HEK293T (cell line): ENCODE measurements around the gene ANAPC15.

Experiments
- CTCF ChIA-PET: fragments of 350-600 bp; formaldehyde crosslinking; extraction: SDS; loops from one replicate; lab custom pipeline; 2021; ENCODE audit warnings: antibody characterized with exemption, inconsistent platforms; lab: Yijun Ruan, JAX
- POLR2A ChIA-PET: fragments of 350-600 bp; formaldehyde crosslinking; extraction: SDS; loops from one replicate; lab custom pipeline; 2020; ENCODE audit warnings: antibody characterized with exemption, inconsistent platforms; lab: Yijun Ruan, JAX
- DNase-seq: peaks from one replicate; pipeline ENCODE4 v3.0.0; 2012; ENCODE audit warnings: mixed read lengths; ENCODE audit errors: extremely low spot score
- ARNT ChIP-seq: fragments of 450-650 bp; IDR thresholded peaks from 2 replicates; pipeline ENCODE4 v1.6.1; 2017; ENCODE audit warnings: mild to moderate bottlenecking
- BHLHE40 ChIP-seq: fragments of 450-650 bp; IDR thresholded peaks from 2 replicates; pipeline ENCODE4 v1.6.1; 2016; ENCODE audit warnings: mild to moderate bottlenecking, moderate library complexity, borderline replicate concordance
- CTBP1 ChIP-seq: fragments of 450-650 bp; IDR thresholded peaks from 2 replicates; pipeline ENCODE4 v1.6.1; 2016; ENCODE audit warnings: borderline replicate concordance
- ELF4 ChIP-seq: fragments of 450-650 bp; IDR thresholded peaks from 2 replicates; pipeline ENCODE4 v1.6.1; 2017; ENCODE audit warnings: antibody characterized with exemption
- FOXA1 ChIP-seq: fragments of 450-650 bp; IDR thresholded peaks from 2 replicates; pipeline ENCODE4 v1.6.1; 2016; ENCODE audit warnings: mild to moderate bottlenecking
- FOXK2 ChIP-seq: fragments of 450-650 bp; IDR thresholded peaks from 2 replicates; pipeline ENCODE4 v1.6.1; 2016; ENCODE audit warnings: mild to moderate bottlenecking
- FOXM1 ChIP-seq: fragments of 450-650 bp; IDR thresholded peaks from 2 replicates; pipeline ENCODE4 v1.6.1; 2017; ENCODE audit warnings: mild to moderate bottlenecking, borderline replicate concordance
- HDGF ChIP-seq: fragments of 450-650 bp; IDR thresholded peaks from 2 replicates; pipeline ENCODE4 v1.6.1; 2017; ENCODE audit warnings: antibody characterized with exemption, borderline replicate concordance
- L3MBTL2 ChIP-seq: fragments of 450-650 bp; conservative IDR thresholded peaks from 2 replicates; pipeline ENCODE4 v1.6.1; 2016; ENCODE audit warnings: mild to moderate bottlenecking
- LEF1 ChIP-seq: fragments of 450-650 bp; IDR thresholded peaks from 2 replicates; pipeline ENCODE4 v1.6.1; 2017; ENCODE audit warnings: mild to moderate bottlenecking, borderline replicate concordance
- NFRKB ChIP-seq: fragments of 450-650 bp; IDR thresholded peaks from 2 replicates; pipeline ENCODE4 v1.6.1; 2016; ENCODE audit warnings: mild to moderate bottlenecking, moderate library complexity
- SP1 ChIP-seq: fragments of 450-650 bp; IDR thresholded peaks from 2 replicates; pipeline ENCODE4 v1.6.1; 2017
- SUZ12 ChIP-seq: fragments of 450-650 bp; IDR thresholded peaks from 2 replicates; pipeline ENCODE4 v1.6.1; 2016; ENCODE audit warnings: mild to moderate bottlenecking
- TARDBP ChIP-seq: fragments of 450-650 bp; IDR thresholded peaks from 2 replicates; pipeline ENCODE4 v1.6.1; 2016
- ZNF384 ChIP-seq: fragments of 450-650 bp; IDR thresholded peaks from 2 replicates; pipeline ENCODE4 v1.6.1; 2016
- TF ChIP-seq, protein P1 (sequence below): fragments of 450-650 bp; IDR thresholded peaks from 2 replicates; pipeline ENCODE4 v1.6.1; 2016

The ANAPC15 gene

GRCh38 chr11:72114570-72114969 is 2.1 kb upstream of the ANAPC15 start:
- TF ChIP-seq L3MBTL2: no peak
- TF ChIP-seq ARNT: no peak
- no peak for TF ChIP-seq CTBP1
- TF ChIP-seq ZNF384: no peak
- no peak for TF ChIP-seq LEF1
- no peak for TF ChIP-seq SUZ12
- no peak for TF ChIP-seq TARDBP
- TF ChIP-seq FOXK2: no peak
- no peak for TF ChIP-seq NFRKB
- no peak for TF ChIP-seq ELF4
- CTCF ChIA-PET: no interaction called here
- DNase-seq: no peak
- POLR2A ChIA-PET: no interaction called here

GRCh38 chr11:72112978-72113808 is 698 bp upstream of the ANAPC15 start:
- DNase-seq: no peak
- CTCF ChIA-PET: no interaction called here
- TF ChIP-seq ARNT (no peak), BHLHE40 (no peak), L3MBTL2 (peak; percentile 39; the same call in 1 of the 2 replicates), SP1 (no peak), NFRKB (no peak), HDGF (no peak)

GRCh38 chr11:72111300-72112142 is 974 bp downstream of the ANAPC15 start:
- POLR2A ChIA-PET: interaction anchor here (0.6 to 1.9 kb wide), 16 partner anchors 9 to 184 kb away, joined by 3 to 9 read pairs (median 4); partner anchors contain the start of gene LAMTOR1
- TF ChIP-seq, protein P1, sequence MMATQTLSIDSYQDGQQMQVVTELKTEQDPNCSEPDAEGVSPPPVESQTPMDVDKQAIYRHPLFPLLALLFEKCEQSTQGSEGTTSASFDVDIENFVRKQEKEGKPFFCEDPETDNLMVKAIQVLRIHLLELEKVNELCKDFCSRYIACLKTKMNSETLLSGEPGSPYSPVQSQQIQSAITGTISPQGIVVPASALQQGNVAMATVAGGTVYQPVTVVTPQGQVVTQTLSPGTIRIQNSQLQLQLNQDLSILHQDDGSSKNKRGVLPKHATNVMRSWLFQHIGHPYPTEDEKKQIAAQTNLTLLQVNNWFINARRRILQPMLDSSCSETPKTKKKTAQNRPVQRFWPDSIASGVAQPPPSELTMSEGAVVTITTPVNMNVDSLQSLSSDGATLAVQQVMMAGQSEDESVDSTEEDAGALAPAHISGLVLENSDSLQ: no peak
- no peak for TF ChIP-seq FOXA1
- no peak for TF ChIP-seq FOXK2
- TF ChIP-seq SUZ12: no peak
- TF ChIP-seq TARDBP: no peak
- no peak for TF ChIP-seq SP1
- TF ChIP-seq LEF1: no peak
- TF ChIP-seq FOXM1: no peak
- TF ChIP-seq L3MBTL2: no peak
- no peak for TF ChIP-seq CTBP1
- TF ChIP-seq BHLHE40: no peak
- no peak for TF ChIP-seq NFRKB
- no peak for TF ChIP-seq ZNF384
- no peak for TF ChIP-seq ARNT
- no peak for TF ChIP-seq ELF4
- no peak for TF ChIP-seq HDGF
- no peak for DNase-seq
- CTCF ChIA-PET: no interaction called here

More at GRCh38 chr11:72112978-72113808, 698 bp upstream of the ANAPC15 start:
- POLR2A ChIA-PET: interaction anchor here (1.0 to 1.9 kb wide), 16 partner anchors 9 to 81 kb away, joined by 3 to 9 read pairs (median 4); partner anchors contain the start of gene LAMTOR1

DNA sequence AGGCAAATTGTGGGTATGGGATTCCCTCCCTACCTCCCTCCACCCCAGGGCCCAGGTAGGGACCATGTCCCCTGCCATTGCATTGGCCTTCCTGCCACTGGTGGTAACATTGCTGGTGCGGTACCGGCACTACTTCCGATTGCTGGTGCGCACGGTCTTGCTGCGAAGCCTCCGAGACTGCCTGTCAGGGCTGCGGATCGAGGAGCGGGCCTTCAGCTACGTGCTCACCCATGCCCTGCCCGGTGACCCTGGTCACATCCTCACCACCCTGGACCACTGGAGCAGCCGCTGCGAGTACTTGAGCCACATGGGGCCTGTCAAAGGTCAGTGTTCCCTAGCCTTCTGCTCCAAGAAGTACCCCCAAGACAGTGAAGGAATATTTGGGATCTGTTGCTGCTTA is 6.6 kb downstream of the ANAPC15 start, which contains the start of gene TOMT:
TOMT (plus strand) TSS at position 37 of the 400 bp plus-strand sequence; CDS start at position 65, 28 bp downstream.
- DNase-seq: no peak
- ChIA-PET CTCF (no interaction called here), POLR2A (no interaction called here)
- TF ChIP-seq FOXK2 (no peak), ZNF384 (no peak), LEF1 (no peak), L3MBTL2 (no peak)

GRCh38 chr11:72103754-72104167 is 8.7 kb downstream of the ANAPC15 start:
- TF ChIP-seq SUZ12 (no peak), BHLHE40 (no peak), TARDBP (no peak), HDGF (no peak), FOXM1 (no peak), ELF4 (no peak), CTBP1 (no peak), FOXK2 (no peak), SP1 (no peak), NFRKB (no peak), L3MBTL2 (no peak), ZNF384 (no peak), LEF1 (no peak), ARNT (no peak), FOXA1 (no peak)
- TF ChIP-seq, protein P1: no peak
- POLR2A ChIA-PET: interaction anchor here (1.2 kb wide), 1 partner anchor 9 kb away, joined by 4 read pairs; the partner anchor contains the start of gene ANAPC15
- CTCF ChIA-PET: no interaction called here
- DNase-seq: no peak
